ENCODE measurements around the gene DPH7. TPM values are rescaled to one million over a fixed set of nuclear protein-coding genes. Genes with fewer than 3 reads are reported as not detected.
"Not testable (repeated sequence)": the region's sequence is repeated elsewhere in the genome, so short reads cannot be mapped to it uniquely, and the experiment has no call there.

The DPH7 gene
- polyA plus RNA-seq, 1 donor from 2014 or later = 38.3 TPM

- Mint-ChIP-seq H3K27me3 (no peaks in the 10 kb centered on the region), H3K27ac (no peak overlapping the region), H3K4me1 (peaks cover 4 to 5% (median 4%) of the 10 kb centered on the region in 3 donors), H3K36me3 (no peaks in the 10 kb centered on the region), H3K4me3 (no peak overlapping the region), H3K9me3 (no peaks in the 10 kb centered on the region)
Observed at GRCh38 chr9:137516144-137516917, 62.4 kb downstream of the DPH7 start.

- Mint-ChIP-seq H3K36me3 (no peaks in the 10 kb centered on the region), H3K4me1 (peaks cover 4 to 5% (median 4%) of the 10 kb centered on the region in 3 donors), H3K9me3 (no peaks in the 10 kb centered on the region), H3K4me3 (no peak overlapping the region), H3K27me3 (no peaks in the 10 kb centered on the region), H3K27ac (no peak overlapping the region)
Observed at GRCh38 chr9:137515338-137515724, 63.4 kb downstream of the DPH7 start.

GRCh38 chr9:137514691-137515337 lies 63.9 kb downstream of the DPH7 start:
- H3K36me3 Mint-ChIP-seq = no peaks in the 10 kb centered on the region
- no peaks in the 10 kb centered on the region for H3K27me3 Mint-ChIP-seq
- H3K4me1 Mint-ChIP-seq = peaks cover 4 to 5% (median 4%) of the 10 kb centered on the region in 3 donors
- H3K4me3 Mint-ChIP-seq = peak overlapping the region in 1 of 4 donors; percentile 82
- H3K27ac Mint-ChIP-seq = no peak overlapping the region
- H3K9me3 Mint-ChIP-seq = no peaks in the 10 kb centered on the region

GRCh38 chr9:137513801-137514570 lies 64.7 kb downstream of the DPH7 start:
- not testable (repeated sequence) for H3K27me3 Mint-ChIP-seq, H3K36me3 Mint-ChIP-seq, H3K9me3 Mint-ChIP-seq, H3K4me1 Mint-ChIP-seq
- Mint-ChIP-seq H3K27ac (peak overlapping the region in 1 of 3 donors; percentile 32), H3K4me3 (peak overlapping the region; percentile 61 to 88 (median 72))

- H3K27ac Mint-ChIP-seq, H3K4me1 Mint-ChIP-seq, H3K9me3 Mint-ChIP-seq, H3K27me3 Mint-ChIP-seq, H3K36me3 Mint-ChIP-seq: not testable (repeated sequence)
- peak overlapping the region in 2 of 4 donors; percentile 55 to 61 for H3K4me3 Mint-ChIP-seq
Observed at GRCh38 chr9:137513136-137513535, 65.6 kb downstream of the DPH7 start.

- H3K36me3 Mint-ChIP-seq = no peaks in the 10 kb centered on the region
- no peak overlapping the region for H3K4me3 Mint-ChIP-seq
- H3K9me3 Mint-ChIP-seq = peaks cover 0 to 3% (median 0%) of the 10 kb centered on the region in 3 donors
- H3K4me1 Mint-ChIP-seq = peaks cover 4 to 5% (median 4%) of the 10 kb centered on the region in 3 donors
- H3K27ac Mint-ChIP-seq = no peak overlapping the region
- no peaks in the 10 kb centered on the region for H3K27me3 Mint-ChIP-seq
Observed at GRCh38 chr9:137511758-137512463, 66.8 kb downstream of the DPH7 start.

- H3K36me3 Mint-ChIP-seq, H3K4me3 Mint-ChIP-seq, H3K9me3 Mint-ChIP-seq, H3K27ac Mint-ChIP-seq, H3K27me3 Mint-ChIP-seq, H3K4me1 Mint-ChIP-seq: not testable (repeated sequence)
Observed at GRCh38 chr9:137511126-137511525, 67.6 kb downstream of the DPH7 start.

GRCh38 chr9:137509198-137509597 lies 69.5 kb downstream of the DPH7 start:
- Mint-ChIP-seq H3K4me3 (no peak overlapping the region), H3K27ac (peak overlapping the region in 1 of 3 donors; percentile 78), H3K36me3 (no peaks in the 10 kb centered on the region), H3K27me3 (no peaks in the 10 kb centered on the region), H3K4me1 (peaks cover 4 to 5% (median 4%) of the 10 kb centered on the region in 3 donors), H3K9me3 (peaks cover 0 to 3% (median 0%) of the 10 kb centered on the region in 3 donors)

- Mint-ChIP-seq H3K27ac (no peak overlapping the region), H3K27me3 (no peaks in the 10 kb centered on the region), H3K9me3 (peaks cover 0 to 6% (median 0%) of the 10 kb centered on the region in 3 donors), H3K4me3 (no peak overlapping the region), H3K4me1 (peaks cover 0 to 6% (median 0%) of the 10 kb centered on the region in 3 donors), H3K36me3 (peaks cover 1% of the 10 kb centered on the region)
Observed at GRCh38 chr9:137506702-137507171, 72.0 kb downstream of the DPH7 start.

GRCh38 chr9:137506274-137506673 lies 72.5 kb downstream of the DPH7 start:
- Mint-ChIP-seq H3K4me1 (peaks cover 0 to 6% (median 0%) of the 10 kb centered on the region in 3 donors), H3K27ac (no peak overlapping the region), H3K9me3 (peaks cover 0 to 8% (median 0%) of the 10 kb centered on the region in 3 donors), H3K36me3 (peaks cover 2% of the 10 kb centered on the region), H3K27me3 (no peaks in the 10 kb centered on the region), H3K4me3 (peak overlapping the region in 1 of 4 donors; percentile 39)

- Mint-ChIP-seq H3K36me3 (peaks cover 2% of the 10 kb centered on the region), H3K4me1 (peaks cover 0 to 6% (median 0%) of the 10 kb centered on the region in 3 donors), H3K27me3 (no peaks in the 10 kb centered on the region), H3K4me3 (no peak overlapping the region), H3K27ac (no peak overlapping the region), H3K9me3 (peaks cover 0 to 8% (median 0%) of the 10 kb centered on the region in 3 donors)
Observed at GRCh38 chr9:137505421-137506140, 73.1 kb downstream of the DPH7 start.

Measured in IgD-negative memory B cell (primary cell).